HG03378 (cell line): ENCODE data around the gene KCNK3.
"Not testable (repeated sequence)": the region's sequence is repeated elsewhere in the genome, so short reads cannot be mapped to it uniquely, and the experiment has no call there.

Experiments used
- ATAC-seq: cut with Tn5 transposase; IDR thresholded peaks from one replicate; pipeline ENCODE4 v1.9.1; 2021; ENCODE audit warnings: mild to moderate bottlenecking, moderate library complexity; ENCODE audit not compliant: unreplicated experiment

The KCNK3 gene

GRCh38 chr2:26727641-26728561, 35.4 kb downstream of the KCNK3 start:
- no peak for ATAC-seq

- no peak for ATAC-seq
Observed at GRCh38 chr2:26729311-26729710, 36.8 kb downstream of the KCNK3 start.

- no peak for ATAC-seq
Observed at GRCh38 chr2:26730549-26731344, 38.2 kb downstream of the KCNK3 start.

DNA sequence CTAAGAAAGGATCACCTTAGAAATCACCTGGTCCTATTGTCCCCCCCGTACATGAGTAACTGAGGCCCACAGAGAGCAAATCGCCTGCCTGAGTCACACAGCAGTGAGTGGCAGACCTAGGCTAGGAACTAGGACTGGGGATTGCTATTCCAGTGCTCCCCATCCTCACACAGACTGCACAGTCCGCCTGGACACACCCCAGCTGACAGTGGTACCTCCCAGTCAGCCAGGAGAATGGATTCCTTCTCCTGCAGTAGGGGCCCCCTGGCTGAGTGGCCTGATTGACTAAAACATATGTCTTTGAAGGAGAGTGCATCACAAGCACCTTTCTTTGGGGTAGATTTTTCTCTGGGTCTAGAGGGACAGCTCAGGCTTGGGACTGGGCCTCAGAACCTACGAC, 39.2 kb downstream of the KCNK3 start:
- ATAC-seq: no peak

- ATAC-seq: no peak
Observed at GRCh38 chr2:26732446-26732845, 39.9 kb downstream of the KCNK3 start.

GRCh38 chr2:26733413-26733812, 40.9 kb downstream of the KCNK3 start:
- ATAC-seq: no peak

GRCh38 chr2:26735097-26735496, 42.6 kb downstream of the KCNK3 start:
- ATAC-seq: no peak

- no peak for ATAC-seq
Observed at GRCh38 chr2:26735883-26736588, 43.5 kb downstream of the KCNK3 start.

DNA sequence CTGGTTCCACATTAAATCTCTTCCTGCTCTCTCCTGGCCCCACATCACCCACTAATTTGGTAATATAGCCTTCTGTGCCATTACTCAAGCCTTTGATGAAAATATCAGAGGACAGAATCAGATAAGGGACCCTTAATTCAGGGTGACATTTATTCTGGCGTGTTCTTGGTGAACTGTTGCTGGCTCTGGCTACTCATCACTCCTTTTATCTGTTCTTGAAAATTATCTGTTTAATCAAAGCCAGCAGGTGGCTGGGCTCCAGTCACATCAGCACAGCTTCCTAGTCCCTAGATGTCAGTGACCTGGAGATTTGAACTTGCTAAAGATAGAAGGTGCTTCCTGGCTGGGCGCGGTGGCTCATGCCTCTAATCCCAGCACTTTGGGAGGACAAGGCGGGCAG, 44.7 kb downstream of the KCNK3 start:
- no peak for ATAC-seq

DNA sequence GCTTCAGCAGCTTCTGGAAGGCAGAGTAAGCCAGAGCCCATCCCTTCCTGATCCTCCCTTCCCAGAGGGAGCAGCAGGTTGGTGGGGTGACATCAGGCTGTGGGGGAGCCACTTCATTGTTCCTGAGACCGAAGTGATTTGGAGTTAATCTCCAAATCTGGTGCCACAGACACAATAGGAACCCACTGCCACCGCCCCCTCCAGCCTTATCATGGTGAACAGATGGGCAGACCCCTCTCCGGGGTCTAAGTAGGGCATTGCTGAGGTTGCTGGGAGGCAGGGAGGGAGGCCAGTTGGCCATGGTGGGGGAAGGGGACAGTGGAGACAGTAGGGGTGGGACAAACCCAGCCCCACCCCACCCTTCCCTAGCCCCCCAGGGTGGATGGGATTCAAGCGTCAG, 46.0 kb downstream of the KCNK3 start:
- no peak for ATAC-seq

GRCh38 chr2:26739514-26739913, 47.0 kb downstream of the KCNK3 start:
- ATAC-seq: no peak

DNA sequence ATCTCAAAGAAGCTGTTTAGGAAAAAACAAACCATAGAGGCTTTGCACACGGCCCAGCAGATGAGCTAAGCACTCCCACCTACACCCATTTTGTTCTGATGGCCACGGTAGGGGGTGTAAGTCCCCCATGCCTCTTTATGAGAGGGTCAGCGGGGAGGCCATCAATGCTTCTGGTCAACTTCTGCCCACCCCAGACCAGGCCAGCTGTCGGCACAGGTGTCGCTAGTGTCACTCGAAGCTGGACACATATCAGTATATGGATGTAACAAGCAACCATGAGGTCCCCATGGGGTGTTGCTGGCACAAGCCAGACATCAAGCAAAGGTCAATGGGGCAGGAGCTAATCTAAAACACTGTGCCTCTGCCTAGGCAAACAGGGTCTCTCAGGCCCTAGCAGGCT, 47.8 kb downstream of the KCNK3 start:
- ATAC-seq: no peak

DNA sequence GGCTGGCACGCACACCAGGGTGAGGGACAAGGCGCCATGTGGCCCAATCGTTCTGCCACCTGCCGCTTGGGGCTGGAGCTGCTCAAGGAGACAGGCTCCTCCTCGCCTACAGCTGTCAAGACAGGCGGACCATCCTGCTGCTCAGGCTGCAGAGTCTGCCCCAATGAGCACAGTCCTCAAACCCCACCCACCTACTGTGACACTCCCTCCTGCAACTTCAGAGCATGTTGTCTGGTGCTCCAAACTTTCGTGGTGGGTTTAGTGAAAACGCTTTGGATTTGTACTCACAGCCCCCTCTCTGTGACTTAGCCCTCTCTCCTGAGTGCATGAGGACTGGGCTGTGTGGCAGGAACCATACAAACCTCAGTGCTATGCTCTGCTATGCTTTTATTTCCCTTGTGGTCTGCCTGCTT, 48.4 kb downstream of the KCNK3 start:
- no peak for ATAC-seq

DNA sequence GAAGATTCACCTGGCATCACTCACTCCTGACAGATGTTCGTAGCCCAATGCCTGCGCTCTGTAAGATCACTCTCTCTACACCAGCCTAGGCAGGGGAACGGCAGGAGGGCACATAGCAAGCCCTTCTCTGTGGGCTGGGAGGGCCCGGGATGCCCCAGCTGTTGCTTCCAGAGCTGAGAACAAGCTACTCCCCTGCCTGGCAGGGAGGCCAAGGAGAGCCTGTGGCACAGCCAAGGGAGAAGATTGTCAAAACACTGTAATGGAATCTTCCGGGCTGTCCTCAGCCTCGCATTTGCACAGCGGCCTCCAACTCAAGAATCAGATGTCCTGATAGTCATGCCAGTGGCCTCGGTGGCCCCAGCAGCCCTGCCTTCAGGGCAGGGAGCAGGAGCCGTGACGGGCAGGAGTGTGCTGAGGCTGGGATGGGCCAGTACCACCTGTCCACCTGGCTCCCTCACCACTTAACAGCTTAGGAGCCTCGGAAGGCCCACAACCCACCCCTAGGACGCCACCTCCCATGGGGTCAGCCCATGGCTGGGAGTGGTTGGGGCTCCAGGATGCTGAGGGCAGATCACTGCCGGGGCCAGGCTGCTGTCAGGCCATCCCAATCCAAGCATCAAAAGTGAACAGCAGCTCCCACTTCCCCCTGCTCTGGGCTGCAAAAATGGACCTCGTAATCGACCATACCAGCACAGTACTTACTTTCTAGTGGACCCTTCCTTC, 49.7 kb downstream of the KCNK3 start:
- ATAC-seq: no peak

DNA sequence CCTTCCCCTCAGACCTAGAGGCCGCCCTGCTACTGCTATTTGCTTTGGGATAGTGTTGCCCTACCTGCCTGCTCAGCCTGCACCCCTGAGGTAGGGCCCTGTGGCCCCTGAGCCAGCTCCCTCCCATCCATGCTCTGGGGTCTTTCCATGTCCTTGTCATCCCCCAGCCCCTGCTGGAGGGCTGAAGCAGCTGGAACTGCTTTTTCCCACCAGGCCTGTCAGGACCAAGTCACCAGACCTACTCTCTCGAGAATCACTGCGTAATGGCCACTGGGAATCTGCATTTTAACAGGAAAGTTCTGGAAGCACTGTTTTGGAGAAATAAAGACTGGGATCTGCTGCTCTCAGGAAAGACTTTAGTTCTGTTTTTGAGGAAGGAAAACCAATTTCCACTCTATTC, 51.3 kb downstream of the KCNK3 start:
- ATAC-seq: no peak

- ATAC-seq: no peak
Observed at GRCh38 chr2:26744953-26745352, 52.4 kb downstream of the KCNK3 start.

DNA sequence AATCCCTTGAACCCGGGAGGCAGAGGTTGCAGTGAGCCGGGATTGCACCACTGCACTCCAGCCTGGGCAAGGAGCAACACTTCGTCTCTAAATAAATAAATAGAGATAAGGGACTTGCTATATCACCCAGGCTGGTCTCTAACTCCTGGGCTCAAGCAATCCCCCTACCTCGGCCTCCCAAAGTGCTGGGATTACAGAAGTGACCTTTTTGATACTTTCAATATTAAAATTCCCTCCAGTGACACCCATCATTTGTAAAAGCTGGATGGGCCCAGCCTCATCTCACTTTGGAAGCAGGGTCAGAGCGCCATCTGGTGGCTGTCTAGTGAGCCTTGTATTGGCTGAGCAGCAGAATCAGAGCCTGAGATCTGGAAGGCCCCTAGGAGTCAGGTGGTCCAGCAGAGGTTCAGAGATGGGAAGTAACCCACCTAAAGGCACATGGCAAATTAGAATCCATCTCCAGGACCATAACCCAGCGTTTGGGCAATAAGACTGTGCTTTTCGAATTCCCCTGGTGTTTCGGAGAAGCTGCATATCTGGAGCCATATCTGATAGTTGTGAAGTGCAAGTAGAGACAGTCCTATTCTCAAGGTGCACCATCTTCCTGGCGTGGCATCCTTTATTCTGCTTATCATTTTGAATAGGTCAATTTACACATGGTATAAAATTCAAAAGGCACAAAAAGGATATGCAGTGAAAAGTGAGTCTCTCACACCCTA, 53.2 kb downstream of the KCNK3 start:
- no peak for ATAC-seq

- ATAC-seq: no peak
Observed at GRCh38 chr2:26746934-26747333, 54.4 kb downstream of the KCNK3 start.

DNA sequence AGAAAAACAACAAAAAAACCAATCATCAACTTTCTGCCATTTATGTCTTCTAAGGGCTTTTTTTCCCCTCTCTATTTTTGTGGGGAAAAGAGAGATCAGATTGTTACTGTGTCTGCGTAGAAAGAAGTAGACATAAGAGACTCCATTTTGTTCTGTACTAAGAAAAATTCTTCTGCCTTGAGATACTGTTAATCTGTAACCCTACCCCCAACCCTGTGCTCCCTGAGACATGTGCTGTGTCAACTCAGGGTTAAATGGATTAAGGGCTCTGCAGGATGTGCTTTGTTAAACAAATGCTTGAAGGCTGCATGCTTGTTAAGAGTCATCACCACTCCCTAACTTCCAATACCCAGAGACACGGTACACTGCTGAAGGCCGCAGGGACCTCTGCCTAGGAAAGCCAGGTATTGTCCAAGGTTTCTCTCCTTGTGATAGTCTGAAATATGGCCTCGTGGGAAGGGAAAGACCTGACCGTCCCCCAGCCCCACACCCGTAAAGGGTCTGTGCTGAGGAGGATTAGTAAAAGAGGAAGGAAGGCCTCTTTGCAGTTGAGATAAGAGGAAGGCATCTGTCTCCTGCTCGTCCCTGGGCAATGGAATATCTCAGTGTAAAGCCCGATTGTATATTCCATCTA, 57.4 kb downstream of the KCNK3 start:
- not testable (repeated sequence) for ATAC-seq

- not testable (repeated sequence) for ATAC-seq
Observed at GRCh38 chr2:26750467-26750866, 57.9 kb downstream of the KCNK3 start.
